Thoracic aorta (tissue), 2 donors: Measurements from ENCODE around the gene KAZN. TPM values are rescaled to one million over a fixed set of nuclear protein-coding genes. Genes with fewer than 3 reads are reported as not detected.

Experiments
- ATAC-seq: fragments of 150-250 bp; one replicate; pipeline ENCODE4 v1.8.0; 2017; ENCODE audit warnings: low read depth; ENCODE audit not compliant: insufficient number of reproducible peaks, low FRiP score
- DNase-seq: peaks from one replicate; pipeline ENCODE4 v3.0.0-alpha.2; 2020; ENCODE audit warnings: low spot score
- H3K27ac ChIP-seq, 2 donors: fragments of 200-600 bp; sonication (generic); 1 replicate in 1 of 2; 2 replicates in 1 of 2; pipeline ENCODE4 v1.5.1; 2016; ENCODE audit warnings: mild to moderate bottlenecking in 2 of 2, moderate library complexity in 2 of 2
- H3K27me3 ChIP-seq: fragments of 200-600 bp; sonication (generic); replicated peaks from 2 replicates; pipeline ENCODE4 v1.6.0; 2016; ENCODE audit warnings: mild to moderate bottlenecking; ENCODE audit not compliant: insufficient read depth
- H3K36me3 ChIP-seq: fragments of 200-600 bp; sonication (generic); one replicate; pipeline ENCODE4 v1.5.1; 2016
- H3K4me1 ChIP-seq, 2 donors: fragments of 200-600 bp; sonication (generic); 1 replicate in 1 of 2; 2 replicates in 1 of 2; pipeline versions ENCODE4 v1.5.1 to v1.6.0; 2016; ENCODE audit warnings: low read depth in 2 of 2, mild to moderate bottlenecking in 1 of 2; ENCODE audit not compliant: control insufficient read depth in 1 of 2
- H3K4me3 ChIP-seq: fragments of 200-600 bp; sonication (generic); 2 replicates; pipeline ENCODE4 v1.5.1; 2016; ENCODE audit warnings: mild to moderate bottlenecking
- H3K9me3 ChIP-seq: fragments of 200-600 bp; sonication (generic); 2 replicates; pipeline ENCODE4 v1.5.1; 2016
- total RNA-seq, 2 donors: library from RNA; depleted of rRNA; stranded (reverse); fragments of >200 nt; gene quantifications; one replicate each; pipeline versions ENCODE4 v1.1.0 to v1.2.3, GENCODE V29; 2016
- TF ChIP-seq, protein P1 (sequence below): fragments of 200-600 bp; sonication (generic); IDR thresholded peaks from one replicate; pipeline ENCODE4 v1.5.1; 2019; ENCODE audit warnings: antibody characterized with exemption

The KAZN gene
- total RNA-seq, 2 donors from 2014 or later: 17.4 to 30.3 TPM

- Histone ChIP-seq H3K36me3 (no peaks in the 10 kb centered on the region), H3K27ac (no peak overlapping the region), H3K27me3 (no peaks in the 10 kb centered on the region), H3K4me1 (no peaks in the 10 kb centered on the region), H3K4me3 (no peak overlapping the region), H3K9me3 (no peaks in the 10 kb centered on the region)
- TF ChIP-seq, protein P1, sequence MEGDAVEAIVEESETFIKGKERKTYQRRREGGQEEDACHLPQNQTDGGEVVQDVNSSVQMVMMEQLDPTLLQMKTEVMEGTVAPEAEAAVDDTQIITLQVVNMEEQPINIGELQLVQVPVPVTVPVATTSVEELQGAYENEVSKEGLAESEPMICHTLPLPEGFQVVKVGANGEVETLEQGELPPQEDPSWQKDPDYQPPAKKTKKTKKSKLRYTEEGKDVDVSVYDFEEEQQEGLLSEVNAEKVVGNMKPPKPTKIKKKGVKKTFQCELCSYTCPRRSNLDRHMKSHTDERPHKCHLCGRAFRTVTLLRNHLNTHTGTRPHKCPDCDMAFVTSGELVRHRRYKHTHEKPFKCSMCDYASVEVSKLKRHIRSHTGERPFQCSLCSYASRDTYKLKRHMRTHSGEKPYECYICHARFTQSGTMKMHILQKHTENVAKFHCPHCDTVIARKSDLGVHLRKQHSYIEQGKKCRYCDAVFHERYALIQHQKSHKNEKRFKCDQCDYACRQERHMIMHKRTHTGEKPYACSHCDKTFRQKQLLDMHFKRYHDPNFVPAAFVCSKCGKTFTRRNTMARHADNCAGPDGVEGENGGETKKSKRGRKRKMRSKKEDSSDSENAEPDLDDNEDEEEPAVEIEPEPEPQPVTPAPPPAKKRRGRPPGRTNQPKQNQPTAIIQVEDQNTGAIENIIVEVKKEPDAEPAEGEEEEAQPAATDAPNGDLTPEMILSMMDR: no peak
- DNase-seq (no peak), ATAC-seq (no peak)
Observed at GRCh38 chr1:14790982-14791381, 192.5 kb downstream of the KAZN start.

DNA sequence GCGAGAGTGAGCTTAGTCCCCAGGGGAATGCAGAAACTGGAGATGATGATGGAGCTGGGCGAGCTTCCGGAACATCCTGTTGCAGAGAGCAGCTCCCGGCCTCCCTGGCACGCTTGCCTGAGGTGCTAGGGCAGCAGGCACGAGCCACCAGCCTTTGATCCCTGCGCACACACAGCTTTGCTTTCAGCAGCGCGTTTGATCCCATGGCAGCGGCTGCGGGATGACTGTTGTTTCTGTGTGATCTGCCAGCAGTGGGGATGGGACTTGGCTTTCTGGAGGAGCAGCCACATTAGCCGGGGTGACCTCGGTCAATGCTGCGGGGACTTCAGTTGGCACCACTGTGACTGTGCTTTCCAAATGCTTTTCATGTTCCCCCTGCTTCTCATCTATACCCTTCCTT, 193.2 kb downstream of the KAZN start:
- H3K27me3 ChIP-seq: no peaks in the 10 kb centered on the region
- no peaks in the 10 kb centered on the region for H3K9me3 ChIP-seq
- H3K4me3 ChIP-seq: no peak overlapping the region
- TF ChIP-seq, protein P1: no peak
- no peaks in the 10 kb centered on the region for H3K4me1 ChIP-seq
- DNase-seq (no peak), ATAC-seq (no peak)
- no peaks in the 10 kb centered on the region for H3K36me3 ChIP-seq
- H3K27ac ChIP-seq: no peak overlapping the region

DNA sequence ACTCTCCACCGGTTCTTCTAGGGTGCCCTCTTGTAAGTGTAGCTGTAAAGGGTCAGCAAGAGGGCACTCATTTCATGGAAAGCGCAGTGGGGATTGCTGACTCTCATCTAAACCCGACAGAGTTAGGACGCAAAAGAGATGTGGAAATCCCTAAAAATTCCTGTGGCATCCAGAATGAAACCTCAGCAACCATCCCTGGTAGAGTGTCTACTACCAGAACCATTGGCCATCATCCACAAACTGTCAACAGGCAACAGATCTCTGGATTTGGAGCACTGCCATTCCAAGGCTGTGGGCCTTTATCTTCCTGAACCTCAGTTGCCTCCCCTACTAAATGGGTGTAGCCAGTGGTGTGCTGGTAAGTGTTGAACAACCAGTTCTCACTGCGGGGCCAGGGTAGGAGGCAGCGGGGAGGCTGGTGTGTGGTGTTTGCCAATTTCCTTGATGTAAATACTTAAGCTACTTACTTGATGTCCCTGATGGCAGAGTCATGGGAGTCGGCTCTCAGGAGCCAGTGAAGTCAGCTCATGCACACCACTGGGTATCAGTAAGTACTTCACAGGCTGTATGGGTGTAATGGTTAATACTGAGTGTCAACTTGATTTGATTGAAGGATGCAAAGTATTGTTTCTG, 195.8 kb downstream of the KAZN start:
- Histone ChIP-seq H3K36me3 (no peaks in the 10 kb centered on the region), H3K4me1 (no peaks in the 10 kb centered on the region), H3K9me3 (no peaks in the 10 kb centered on the region), H3K27me3 (no peaks in the 10 kb centered on the region), H3K27ac (no peak overlapping the region), H3K4me3 (no peak overlapping the region)
- ATAC-seq: no peak
- no peak for DNase-seq
- TF ChIP-seq, protein P1: no peak

- Histone ChIP-seq H3K27me3 (no peaks in the 10 kb centered on the region), H3K27ac (no peak overlapping the region), H3K9me3 (no peaks in the 10 kb centered on the region), H3K36me3 (no peaks in the 10 kb centered on the region), H3K4me1 (no peaks in the 10 kb centered on the region), H3K4me3 (no peak overlapping the region)
- ATAC-seq (no peak), DNase-seq (no peak)
- TF ChIP-seq, protein P1: no peak
Observed at GRCh38 chr1:14794906-14795305, 196.4 kb downstream of the KAZN start.

- no peak overlapping the region for H3K27ac ChIP-seq
- no peak for ATAC-seq
- H3K4me3 ChIP-seq: no peak overlapping the region
- no peaks in the 10 kb centered on the region for H3K4me1 ChIP-seq
- DNase-seq: no peak
- H3K36me3 ChIP-seq: no peaks in the 10 kb centered on the region
- TF ChIP-seq, protein P1: no peak
- no peaks in the 10 kb centered on the region for H3K27me3 ChIP-seq
- H3K9me3 ChIP-seq: no peaks in the 10 kb centered on the region
Observed at GRCh38 chr1:14795589-14795988, 197.1 kb downstream of the KAZN start.
